HCT116 (cell line): Measurements from ENCODE around the gene C4orf50. TPM values are rescaled to one million over a fixed set of nuclear protein-coding genes. Genes with fewer than 3 reads are reported as not detected.

Experiments used
- ATAC-seq: fragments of 200-7000 bp; cut with Tn5 transposase; 2 replicates; pipeline ENCODE4 v1.9.1; 2020; ENCODE audit warnings: mild to moderate bottlenecking, moderate library complexity
- BruUV-seq: library from RNA; stranded (reverse); fragments of 400-500 nt; replicated peaks from 2 replicates; lab custom pipeline; 2021; lab: Mats Ljungman, UMichigan
- CTCF ChIA-PET: fragments of 300-600 bp; sonication (Branson Sonifier 250); formaldehyde crosslinking; loops from one replicate; lab custom pipeline; 2021; ENCODE audit warnings: antibody characterized with exemption; lab: Charles Lee
- POLR2A ChIA-PET: fragments of 300-600, 350-600 bp; sonication (Branson Sonifier 250); formaldehyde crosslinking; loops from one replicate; lab custom pipeline; 2021; ENCODE audit warnings: antibody characterized with exemption; lab: Charles Lee
- RAD21 ChIA-PET, 2 experiments: fragments of 300-600 bp; sonication (Branson Sonifier 250); formaldehyde crosslinking; loops; one replicate each; lab custom pipeline; 2023; ENCODE audit warnings: low total read pairs in 2 of 2; ENCODE audit not compliant: uncharacterized antibody in 2 of 2, unreplicated experiment in 2 of 2, low non-redundant PET in 1 of 2; lab: Charles Lee
- DNase-seq: peaks from one replicate; pipeline ENCODE4 v3.0.0-alpha.2; 2010; ENCODE audit warnings: low read depth, low spot score
- H2AFZ ChIP-seq: fragments of 200-600 bp; shearing (Covaris generic), sonication (generic); 2 replicates; pipeline ENCODE4 v1.6.1; 2017; ENCODE audit warnings: low read depth, mixed run types, mixed read lengths, antibody characterized with exemption, low read length; ENCODE audit not compliant: poor library complexity, severe bottlenecking
- H3K27ac ChIP-seq: 2 replicates; pipeline ENCODE4 v1.5.1; 2012; ENCODE audit warnings: low read depth, low read length
- H3K27me3 ChIP-seq: fragments of 200-600 bp; sonication (generic); 2 replicates; pipeline ENCODE4 v1.6.1; 2016; ENCODE audit warnings: mixed run types, low read length, mixed read lengths; ENCODE audit not compliant: insufficient read depth
- H3K36me3 ChIP-seq, 2 experiments: fragments of 200-500 bp in 1 of 2; fragments of 200-600 bp in 1 of 2; sonication (Bioruptor generic) in 1 of 2; sonication (generic) in 1 of 2; 2 replicates each; pipeline versions ENCODE4 v1.5.1 to v1.6.1; 2014 to 2016; ENCODE audit warnings: low read length in 2 of 2, inconsistent platforms in 1 of 2, mixed read lengths in 1 of 2, mixed run types in 1 of 2; ENCODE audit not compliant: insufficient read depth in 2 of 2, control insufficient read depth in 1 of 2
- H3K4me1 ChIP-seq, 2 experiments: fragments of 200-600 bp in 1 of 2; sonication (generic) in 1 of 2; 2 replicates each; pipeline versions ENCODE4 v1.5.1 to v1.6.1; 2012 to 2017; ENCODE audit warnings: low read length in 2 of 2, inconsistent platforms in 1 of 2, mild to moderate bottlenecking in 1 of 2, mixed read lengths in 1 of 2, mixed run types in 1 of 2, moderate library complexity in 1 of 2; ENCODE audit not compliant: insufficient read depth in 2 of 2, control insufficient read depth in 1 of 2
- H3K4me2 ChIP-seq: fragments of 200-600 bp; sonication (generic); 2 replicates; pipeline ENCODE4 v1.6.1; 2017; ENCODE audit warnings: mixed run types, low read length, mixed read lengths
- H3K4me3 ChIP-seq, 2 experiments: fragments of 200-600 bp in 1 of 2; sonication (generic) in 1 of 2; replicated peaks in 1 of 2; 2 replicates each; pipeline ENCODE4 v1.5.1; 2011 to 2016; ENCODE audit warnings: low read length in 2 of 2, control low read depth in 1 of 2, low read depth in 1 of 2, mild to moderate bottlenecking in 1 of 2, mixed read lengths in 1 of 2, mixed run types in 1 of 2
- H3K79me2 ChIP-seq: fragments of 200-600 bp; sonication (generic); 2 replicates; pipeline ENCODE4 v1.6.1; 2017; ENCODE audit warnings: mild to moderate bottlenecking, mixed run types, low read length, moderate library complexity, mixed read lengths; ENCODE audit not compliant: insufficient read depth
- H3K9ac ChIP-seq: fragments of 200-600 bp; sonication (generic); 2 replicates; pipeline ENCODE4 v1.6.1; 2016; ENCODE audit warnings: low read length, mixed read lengths
- H3K9me2 ChIP-seq: fragments of 200-600 bp; sonication (generic), shearing (Covaris generic); 2 replicates; pipeline ENCODE4 v1.6.1; 2017; ENCODE audit warnings: mixed run types, mild to moderate bottlenecking, moderate library complexity; ENCODE audit not compliant: insufficient read depth
- H3K9me3 ChIP-seq, 2 experiments: fragments of 200-500 bp in 1 of 2; fragments of 200-600 bp in 1 of 2; sonication (Bioruptor generic) in 1 of 2; sonication (generic) in 1 of 2; 2 replicates each; pipeline ENCODE4 v1.6.1; 2014 to 2017; ENCODE audit warnings: low read length in 2 of 2, mixed read lengths in 2 of 2, inconsistent platforms in 1 of 2, low read depth in 1 of 2, mild to moderate bottlenecking in 1 of 2, mixed run types in 1 of 2, moderate library complexity in 1 of 2; ENCODE audit not compliant: control insufficient read depth in 1 of 2, insufficient read depth in 1 of 2
- H4K20me1 ChIP-seq: fragments of 200-600 bp; sonication (generic), shearing (Covaris generic); 2 replicates; pipeline ENCODE4 v1.6.1; 2017; ENCODE audit warnings: mixed run types, mild to moderate bottlenecking, moderate library complexity; ENCODE audit not compliant: insufficient read depth
- CEBPB ChIP-seq: IDR thresholded peaks from 2 replicates; pipeline ENCODE4 v1.6.1; 2012; ENCODE audit warnings: low read depth
- EGR1 ChIP-seq: IDR thresholded peaks from 2 replicates; pipeline ENCODE4 v1.6.1; 2012; ENCODE audit warnings: low read depth
- FOSL1 ChIP-seq: IDR thresholded peaks from 2 replicates; pipeline ENCODE4 v1.6.1; 2012; ENCODE audit warnings: low read depth
- POLR2AphosphoS5 ChIP-seq: IDR thresholded peaks from 2 replicates; pipeline ENCODE4 v1.6.1; 2011; ENCODE audit warnings: mild to moderate bottlenecking, low read depth, low read length, moderate library complexity
- RAD21 ChIP-seq: IDR thresholded peaks from 2 replicates; pipeline ENCODE4 v1.6.1; 2012; ENCODE audit warnings: low read depth, mild to moderate bottlenecking
- SIN3A ChIP-seq: IDR thresholded peaks from 2 replicates; pipeline ENCODE4 v1.6.1; 2012; ENCODE audit warnings: low read depth
- SP1 ChIP-seq: IDR thresholded peaks from 2 replicates; pipeline ENCODE4 v1.6.1; 2012; ENCODE audit warnings: low read depth
- TCF7L2 ChIP-seq: IDR thresholded peaks from 2 replicates; pipeline ENCODE4 v1.7.0; 2011; ENCODE audit warnings: borderline replicate concordance, inconsistent platforms; ENCODE audit not compliant: insufficient read depth, insufficient read length; ENCODE audit errors: extremely low read depth
- ZFX ChIP-seq: fragments of 450-650 bp; IDR thresholded peaks from 2 replicates; pipeline ENCODE4 v1.6.1; 2017
- intact Hi-C: fragments of 100-400 bp; cut with micrococcal nuclease; formaldehyde crosslinking; loops from 2 replicates; pipeline ENCODE4 v1.10.0; 2022
- total RNA-seq: library from RNA; stranded (reverse); gene quantifications from one replicate; pipeline ENCODE4 v1.2.1, GENCODE V29; 2021; ENCODE audit not compliant: unreplicated experiment

The C4orf50 gene
- total RNA-seq, 1 experiment from 2014 or later = not detected

- no peaks in the 10 kb centered on the region for H3K4me1 ChIP-seq
- no peak overlapping the region for H3K9ac ChIP-seq
- no peak overlapping the region for H3K27ac ChIP-seq
- no peak for DNase-seq
- intact Hi-C loops = no loop called here
- no peak overlapping the region for H2AFZ ChIP-seq
- H3K4me2 ChIP-seq = no peak overlapping the region
- H3K27me3 ChIP-seq = peaks cover 42% of the 10 kb centered on the region
- no peak overlapping the region for H3K4me3 ChIP-seq
- ChIA-PET POLR2A (no interaction called here), CTCF (no interaction called here), RAD21 (no interaction called here)
- no TSS peak for BruUV-seq
- no peaks in the 10 kb centered on the region for H3K9me2 ChIP-seq
- no peaks in the 10 kb centered on the region for H4K20me1 ChIP-seq
- no peak for ATAC-seq
- no peaks in the 10 kb centered on the region for H3K79me2 ChIP-seq
- no peaks in the 10 kb centered on the region for H3K9me3 ChIP-seq
- TF ChIP-seq TCF7L2 (no peak), SIN3A (no peak), CEBPB (no peak), FOSL1 (no peak), POLR2AphosphoS5 (no peak)
- no peaks in the 10 kb centered on the region for H3K36me3 ChIP-seq
These were observed 147.5 kb downstream of the C4orf50 start for GRCh38 chr4:5870701-5871100.

DNA sequence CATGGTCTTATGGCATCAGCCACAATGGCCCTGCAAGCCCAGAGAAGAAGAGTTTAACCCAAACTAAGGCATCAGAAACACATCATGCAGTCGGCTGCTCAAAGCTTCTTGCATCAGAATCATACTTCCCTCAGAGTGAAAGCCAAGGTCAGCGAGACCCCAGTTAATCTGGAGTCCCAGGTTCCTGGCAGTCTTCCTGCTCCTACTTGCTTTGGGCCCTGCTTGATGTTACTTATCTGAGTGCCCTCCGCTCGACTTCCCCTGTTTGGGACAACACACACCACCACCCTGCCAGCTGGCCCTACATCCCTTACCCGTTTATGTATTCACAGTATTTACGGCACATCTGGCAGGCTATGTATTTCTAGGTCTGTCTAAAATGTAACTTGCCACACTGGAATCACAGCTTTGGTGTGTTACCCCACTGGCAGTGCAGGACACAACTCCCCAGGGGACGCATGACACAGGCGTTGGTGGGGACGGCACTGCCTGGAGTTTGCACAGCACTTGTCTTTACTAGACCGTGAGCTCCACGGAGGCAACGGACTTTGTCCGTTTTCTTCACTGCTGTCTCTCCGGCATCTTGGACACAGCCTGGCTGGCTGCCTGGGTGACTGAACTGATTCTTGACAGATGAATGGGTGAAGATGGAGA is 148.1 kb downstream of the C4orf50 start:
- H3K36me3 ChIP-seq = no peaks in the 10 kb centered on the region
- no peaks in the 10 kb centered on the region for H4K20me1 ChIP-seq
- RAD21 ChIA-PET = no interaction called here
- no peak overlapping the region for H3K4me3 ChIP-seq
- intact Hi-C loops = no loop called here
- no peaks in the 10 kb centered on the region for H3K79me2 ChIP-seq
- H3K9ac ChIP-seq = no peak overlapping the region
- CTCF ChIA-PET = no interaction called here
- H3K9me2 ChIP-seq = no peaks in the 10 kb centered on the region
- no peak for ATAC-seq
- POLR2A ChIA-PET = no interaction called here
- H3K27ac ChIP-seq = no peak overlapping the region
- peaks cover 43% of the 10 kb centered on the region for H3K27me3 ChIP-seq
- no TSS peak for BruUV-seq
- TF ChIP-seq ZFX = no peak
- no peak for TF ChIP-seq SP1
- TF ChIP-seq EGR1 = no peak
- TF ChIP-seq RAD21 = no peak
- H3K9me3 ChIP-seq = no peaks in the 10 kb centered on the region
- H3K4me1 ChIP-seq = no peaks in the 10 kb centered on the region
- no peak overlapping the region for H2AFZ ChIP-seq
- H3K4me2 ChIP-seq = no peak overlapping the region
- no peak for DNase-seq
